ENCODE results near the gene THAP12. TPM values are rescaled to one million over a fixed set of nuclear protein-coding genes. Genes with fewer than 3 reads are reported as not detected.
"Not testable (repeated sequence)": the region's sequence is repeated elsewhere in the genome, so short reads cannot be mapped to it uniquely, and the experiment has no call there.

The THAP12 gene
- total and polyA plus RNA-seq, 2 donors (not counting 1 experiment from before 2014, with no cell fraction given): 39.5 to 57.9 TPM

DNA sequence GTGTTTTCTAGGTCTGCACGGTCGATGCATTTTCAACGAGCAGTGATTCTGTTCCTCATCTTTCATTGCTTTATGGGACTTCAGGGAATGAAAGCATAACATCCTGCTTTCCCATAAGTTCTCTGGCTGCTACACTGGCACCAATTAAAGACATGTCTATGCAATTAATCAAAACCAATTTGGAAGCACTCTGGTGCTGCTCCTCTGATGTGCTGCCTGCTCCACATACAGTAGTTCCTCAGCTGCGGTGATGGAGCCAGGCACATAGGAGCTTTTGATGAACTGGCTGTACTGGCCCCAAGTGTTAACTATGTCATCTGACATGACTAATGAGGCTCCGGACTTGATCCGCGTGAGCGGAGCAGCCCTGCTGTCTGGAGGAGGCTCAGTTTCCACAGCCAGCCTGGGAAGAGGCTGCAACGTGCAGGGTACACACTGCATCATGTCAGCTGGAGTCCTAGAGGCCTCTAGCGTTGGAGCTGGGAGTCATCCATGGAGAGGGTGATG, 30.0 kb upstream of the THAP12 start:
- TF ChIP-seq EZH2 (IDR thresholded peaks at IDR 0.05; ENCODE audit: low read length, missing control alignments): peak; percentile 27
- TF ChIP-seq, protein P1, sequence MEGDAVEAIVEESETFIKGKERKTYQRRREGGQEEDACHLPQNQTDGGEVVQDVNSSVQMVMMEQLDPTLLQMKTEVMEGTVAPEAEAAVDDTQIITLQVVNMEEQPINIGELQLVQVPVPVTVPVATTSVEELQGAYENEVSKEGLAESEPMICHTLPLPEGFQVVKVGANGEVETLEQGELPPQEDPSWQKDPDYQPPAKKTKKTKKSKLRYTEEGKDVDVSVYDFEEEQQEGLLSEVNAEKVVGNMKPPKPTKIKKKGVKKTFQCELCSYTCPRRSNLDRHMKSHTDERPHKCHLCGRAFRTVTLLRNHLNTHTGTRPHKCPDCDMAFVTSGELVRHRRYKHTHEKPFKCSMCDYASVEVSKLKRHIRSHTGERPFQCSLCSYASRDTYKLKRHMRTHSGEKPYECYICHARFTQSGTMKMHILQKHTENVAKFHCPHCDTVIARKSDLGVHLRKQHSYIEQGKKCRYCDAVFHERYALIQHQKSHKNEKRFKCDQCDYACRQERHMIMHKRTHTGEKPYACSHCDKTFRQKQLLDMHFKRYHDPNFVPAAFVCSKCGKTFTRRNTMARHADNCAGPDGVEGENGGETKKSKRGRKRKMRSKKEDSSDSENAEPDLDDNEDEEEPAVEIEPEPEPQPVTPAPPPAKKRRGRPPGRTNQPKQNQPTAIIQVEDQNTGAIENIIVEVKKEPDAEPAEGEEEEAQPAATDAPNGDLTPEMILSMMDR (conservative IDR thresholded peaks at IDR 0.05 in 1 of 2, IDR thresholded peaks at IDR 0.05 in 1 of 2; ENCODE audit: low read depth in 1 of 2, low read length in 2 of 2): no peak
- no peaks in the 10 kb centered on the region for H3K9me3 ChIP-seq (ENCODE audit: control insufficient read depth, insufficient read depth, low read depth, low read length)
- H3K4me2 ChIP-seq (ENCODE audit: extremely low read depth, insufficient read depth, low read length): no peak overlapping the region
- no peak overlapping the region for H3K9ac ChIP-seq (ENCODE audit: insufficient read depth, low read length)
- no peaks in the 10 kb centered on the region for H3K79me2 ChIP-seq (ENCODE audit: control insufficient read depth, insufficient read depth, low read length)
- peaks cover 16% of the 10 kb centered on the region for H3K27me3 ChIP-seq (ENCODE audit: control insufficient read depth, insufficient read depth, low read length)
- H3K4me1 ChIP-seq (ENCODE audit: control insufficient read depth, extremely low read depth, insufficient read depth, low read length): no peaks in the 10 kb centered on the region
- H3K4me3 ChIP-seq (replicated peaks in 1 of 4; ENCODE audit: control extremely low read depth in 1 of 4, insufficient read depth in 1 of 4, low read depth in 3 of 4, low read length in 4 of 4): no peak overlapping the region
- H3K36me3 ChIP-seq (ENCODE audit: control insufficient read depth, insufficient read depth, low read length): no peaks in the 10 kb centered on the region
- no peak overlapping the region for H2AFZ ChIP-seq (ENCODE audit: low read length)
- no peaks in the 10 kb centered on the region for H4K20me1 ChIP-seq (ENCODE audit: control insufficient read depth, extremely low read depth, insufficient read depth, low read length)
- no peak for DNase-seq (ENCODE audit: low read depth in 2 of 2)
- H3K27ac ChIP-seq (ENCODE audit: insufficient read depth, low read length): no peak overlapping the region

DNA sequence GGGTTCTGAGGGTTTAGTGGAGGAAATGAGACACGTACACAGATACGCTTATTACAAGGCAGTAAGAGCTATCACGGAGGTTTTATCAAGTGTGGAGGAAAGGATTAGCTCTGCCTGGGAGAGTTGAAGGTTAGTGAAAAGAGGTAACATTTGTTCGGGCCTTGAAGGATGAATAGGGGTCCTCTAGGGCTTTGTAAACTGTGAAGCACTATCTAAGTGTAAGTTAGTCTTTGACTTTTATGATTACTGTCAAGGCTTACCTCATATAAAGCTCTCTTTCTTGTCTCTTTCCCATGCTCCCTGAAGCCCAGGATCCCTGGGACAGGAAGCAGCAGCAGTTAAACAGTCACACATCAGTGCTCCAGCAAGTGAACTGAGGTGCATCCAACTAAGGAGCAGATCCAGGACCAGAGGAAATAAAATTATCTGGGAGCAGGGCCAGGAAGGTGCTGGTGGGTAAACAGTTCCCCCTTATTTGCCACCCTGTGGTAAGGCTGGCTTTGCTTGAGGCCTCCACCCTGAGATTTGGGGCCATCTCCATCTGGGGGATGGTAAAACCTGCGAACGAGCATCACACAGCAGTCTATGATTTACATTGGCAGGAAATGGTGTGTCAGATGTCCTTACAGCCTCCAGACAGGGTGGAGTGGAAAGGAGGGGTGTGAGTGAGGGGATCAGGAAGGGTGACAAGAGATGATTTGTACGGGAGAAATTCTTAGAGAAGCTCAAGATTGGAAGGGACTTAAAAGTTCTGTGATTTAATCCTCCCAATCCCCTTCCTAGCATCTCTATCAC, 27.4 kb upstream of the THAP12 start:
- H3K4me1 ChIP-seq (ENCODE audit: control insufficient read depth, extremely low read depth, insufficient read depth, low read length): no peaks in the 10 kb centered on the region
- no peak overlapping the region for H3K27ac ChIP-seq (ENCODE audit: insufficient read depth, low read length)
- H3K79me2 ChIP-seq (ENCODE audit: control insufficient read depth, insufficient read depth, low read length): no peaks in the 10 kb centered on the region
- no peaks in the 10 kb centered on the region for H3K36me3 ChIP-seq (ENCODE audit: control insufficient read depth, insufficient read depth, low read length)
- H3K27me3 ChIP-seq (ENCODE audit: control insufficient read depth, insufficient read depth, low read length): peaks cover 18% of the 10 kb centered on the region
- no peaks in the 10 kb centered on the region for H4K20me1 ChIP-seq (ENCODE audit: control insufficient read depth, extremely low read depth, insufficient read depth, low read length)
- no peak overlapping the region for H3K9ac ChIP-seq (ENCODE audit: insufficient read depth, low read length)
- H2AFZ ChIP-seq (ENCODE audit: low read length): no peak overlapping the region
- DNase-seq (ENCODE audit: low read depth in 2 of 2): no peak
- H3K4me3 ChIP-seq (replicated peaks in 1 of 4; ENCODE audit: control extremely low read depth in 1 of 4, insufficient read depth in 1 of 4, low read depth in 3 of 4, low read length in 4 of 4): no peak overlapping the region
- no peak for TF ChIP-seq EZH2 (IDR thresholded peaks at IDR 0.05; ENCODE audit: low read length, missing control alignments)
- TF ChIP-seq, protein P1 (conservative IDR thresholded peaks at IDR 0.05 in 1 of 2, IDR thresholded peaks at IDR 0.05 in 1 of 2; ENCODE audit: low read depth in 1 of 2, low read length in 2 of 2): no peak
- H3K9me3 ChIP-seq (ENCODE audit: control insufficient read depth, insufficient read depth, low read depth, low read length): no peaks in the 10 kb centered on the region
- no peak overlapping the region for H3K4me2 ChIP-seq (ENCODE audit: extremely low read depth, insufficient read depth, low read length)

DNA sequence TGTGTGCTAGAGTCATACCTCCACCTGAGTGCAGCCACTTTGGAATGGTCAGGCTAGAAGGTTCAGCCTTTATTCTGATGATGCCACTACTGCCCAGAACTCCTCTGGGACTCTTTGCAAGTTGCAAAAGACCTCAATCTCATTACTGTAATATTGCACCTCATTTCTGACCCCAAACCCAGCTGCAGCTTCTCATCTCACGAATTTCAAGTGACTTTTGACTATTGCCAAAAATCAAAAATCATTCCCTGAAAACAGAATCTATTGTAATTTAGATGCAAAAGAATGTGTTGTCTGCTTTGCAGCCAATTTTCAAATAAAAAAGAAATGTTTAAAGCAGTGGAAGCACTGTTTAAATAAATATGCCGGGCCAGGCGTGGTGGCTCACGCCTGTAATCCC, 25.4 kb upstream of the THAP12 start:
- Histone ChIP-seq H3K9ac (ENCODE audit: insufficient read depth, low read length) (no peak overlapping the region), H4K20me1 (ENCODE audit: control insufficient read depth, extremely low read depth, insufficient read depth, low read length) (no peaks in the 10 kb centered on the region), H2AFZ (ENCODE audit: low read length) (no peak overlapping the region), H3K9me3 (ENCODE audit: control insufficient read depth, insufficient read depth, low read depth, low read length) (no peaks in the 10 kb centered on the region), H3K36me3 (ENCODE audit: control insufficient read depth, insufficient read depth, low read length) (no peaks in the 10 kb centered on the region), H3K27me3 (ENCODE audit: control insufficient read depth, insufficient read depth, low read length) (peaks cover 8% of the 10 kb centered on the region), H3K4me3 (replicated peaks in 1 of 4; ENCODE audit: control extremely low read depth in 1 of 4, insufficient read depth in 1 of 4, low read depth in 3 of 4, low read length in 4 of 4) (no peak overlapping the region), H3K27ac (ENCODE audit: insufficient read depth, low read length) (no peak overlapping the region), H3K4me2 (ENCODE audit: extremely low read depth, insufficient read depth, low read length) (no peak overlapping the region), H3K4me1 (ENCODE audit: control insufficient read depth, extremely low read depth, insufficient read depth, low read length) (no peaks in the 10 kb centered on the region), H3K79me2 (ENCODE audit: control insufficient read depth, insufficient read depth, low read length) (no peaks in the 10 kb centered on the region)
- TF ChIP-seq, protein P1 (conservative IDR thresholded peaks at IDR 0.05 in 1 of 2, IDR thresholded peaks at IDR 0.05 in 1 of 2; ENCODE audit: low read depth in 1 of 2, low read length in 2 of 2): no peak
- TF ChIP-seq EZH2 (IDR thresholded peaks at IDR 0.05; ENCODE audit: low read length, missing control alignments): no peak
- DNase-seq (ENCODE audit: low read depth in 2 of 2): no peak

DNA sequence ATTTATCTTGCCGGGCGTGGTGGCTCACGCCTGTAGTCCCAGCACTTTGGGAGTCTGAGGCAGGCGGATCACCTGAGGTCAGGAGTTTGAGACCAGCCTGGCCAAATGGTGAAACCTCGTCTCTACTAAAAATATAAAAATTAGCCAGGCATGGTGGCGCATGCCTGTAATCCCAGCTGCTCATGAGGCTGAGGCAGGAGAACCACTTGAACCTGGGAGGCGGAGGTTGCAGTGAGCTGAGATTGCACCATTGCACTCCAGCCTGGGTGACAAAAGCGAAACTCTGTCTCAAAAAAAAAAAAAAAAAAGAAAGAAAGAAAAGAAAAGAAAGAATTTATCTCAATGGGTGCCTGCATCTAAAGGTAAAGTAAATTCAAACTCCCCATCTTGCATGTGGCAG, 20.6 kb upstream of the THAP12 start:
- not testable (repeated sequence) for H2AFZ ChIP-seq (ENCODE audit: low read length); H3K4me3 ChIP-seq (replicated peaks in 1 of 4; ENCODE audit: control extremely low read depth in 1 of 4, insufficient read depth in 1 of 4, low read depth in 3 of 4, low read length in 4 of 4); H4K20me1 ChIP-seq (ENCODE audit: control insufficient read depth, extremely low read depth, insufficient read depth, low read length); H3K4me2 ChIP-seq (ENCODE audit: extremely low read depth, insufficient read depth, low read length); H3K27ac ChIP-seq (ENCODE audit: insufficient read depth, low read length); H3K9ac ChIP-seq (ENCODE audit: insufficient read depth, low read length); H3K36me3 ChIP-seq (ENCODE audit: control insufficient read depth, insufficient read depth, low read length); DNase-seq (ENCODE audit: low read depth in 2 of 2); H3K79me2 ChIP-seq (ENCODE audit: control insufficient read depth, insufficient read depth, low read length); H3K9me3 ChIP-seq (ENCODE audit: control insufficient read depth, insufficient read depth, low read depth, low read length); H3K4me1 ChIP-seq (ENCODE audit: control insufficient read depth, extremely low read depth, insufficient read depth, low read length); H3K27me3 ChIP-seq (ENCODE audit: control insufficient read depth, insufficient read depth, low read length)

Data from fibroblast of lung (primary cell).